HepG2 (cell line): Measurements from ENCODE around the gene NGEF. TPM values are rescaled to one million over a fixed set of nuclear protein-coding genes. Genes with fewer than 3 reads are reported as not detected.

Experiments
- ATAC-seq: fragments of 200-7000 bp; cut with Tn5 transposase; 3 replicates; pipeline ENCODE4 v1.9.1; 2020; ENCODE audit warnings: mild to moderate bottlenecking, moderate library complexity
- BruUV-seq: library from RNA; stranded (reverse); fragments of 400-500 nt; replicated peaks from 2 replicates; lab custom pipeline; 2021; lab: Mats Ljungman, UMichigan
- CTCF ChIA-PET: fragments of 300-600 bp; formaldehyde crosslinking; extraction: SDS; loops from one replicate; lab custom pipeline; 2021; ENCODE audit warnings: low total read pairs, inconsistent platforms, low intra/inter-chr PET ratio; lab: Yijun Ruan, JAX
- POLR2A ChIA-PET: fragments of 350-600 bp; sonication (Branson Sonifier 250); formaldehyde crosslinking; loops from one replicate; lab custom pipeline; 2020; ENCODE audit warnings: antibody characterized with exemption, inconsistent platforms; lab: Yijun Ruan, JAX
- DNase-seq: peaks from one replicate; pipeline ENCODE4 v3.0.0-alpha.2; 2015; ENCODE audit warnings: low spot score
- FAIRE-seq: peaks from 3 replicates; lab custom pipeline; 2011; peaks lifted over from hg19 to GRCh38; lab: Jason Lieb, UNC
- H2AFZ ChIP-seq: one replicate; pipeline ENCODE4 v1.6.1; 2011; ENCODE audit warnings: low read length, inconsistent platforms
- H3K27ac ChIP-seq: fragments of 300-600 bp; 3 replicates; pipeline ENCODE4 v1.8.0; 2011; ENCODE audit warnings: mixed run types, mild to moderate bottlenecking, mixed read lengths, low read length, inconsistent platforms; ENCODE audit not compliant: insufficient read depth; ENCODE audit errors: extremely low read length
- H3K27me3 ChIP-seq, 2 experiments: fragments of 200-600 bp in 1 of 2; 2 replicates in 1 of 2; 3 replicates in 1 of 2; pipeline versions ENCODE4 v1.6.0 to v1.8.0; 2011; ENCODE audit warnings: low read length in 2 of 2, mild to moderate bottlenecking in 2 of 2, moderate library complexity in 2 of 2, inconsistent platforms in 1 of 2; ENCODE audit not compliant: insufficient read depth in 2 of 2, control insufficient read depth in 1 of 2
- H3K36me3 ChIP-seq, 2 experiments: fragments of 200-600 bp in 1 of 2; replicated peaks in 1 of 2; 2 replicates in 1 of 2; 3 replicates in 1 of 2; pipeline versions ENCODE4 v1.5.1 to v1.8.0; 2011; ENCODE audit warnings: low read length in 2 of 2, inconsistent platforms in 1 of 2; ENCODE audit not compliant: insufficient read depth in 2 of 2, control insufficient read depth in 1 of 2
- H3K4me1 ChIP-seq: 2 replicates; pipeline ENCODE4 v1.5.1; 2012; ENCODE audit warnings: low read length, inconsistent platforms; ENCODE audit not compliant: insufficient read depth
- H3K4me2 ChIP-seq: 2 replicates; pipeline ENCODE4 v1.6.0; 2011; ENCODE audit warnings: low read depth, low read length, inconsistent platforms
- H3K4me3 ChIP-seq, 3 experiments: fragments of 200-600 bp in 1 of 3; sonication (generic), shearing (Covaris generic) in 1 of 3; replicated peaks in 1 of 3; 2 replicates each; pipeline ENCODE4 v1.5.1; 2011 to 2016; ENCODE audit warnings: low read length in 3 of 3, inconsistent platforms in 2 of 3, low read depth in 2 of 3, mild to moderate bottlenecking in 2 of 3, control low read depth in 1 of 3, mixed read lengths in 1 of 3; ENCODE audit not compliant: insufficient read depth in 1 of 3
- H3K79me2 ChIP-seq: one replicate; pipeline ENCODE4 v1.6.1; 2011; ENCODE audit warnings: low read length, inconsistent platforms; ENCODE audit not compliant: insufficient read depth
- H3K9ac ChIP-seq: 2 replicates; pipeline ENCODE4 v1.6.0; 2011; ENCODE audit warnings: mild to moderate bottlenecking, low read depth, low read length, inconsistent platforms; ENCODE audit not compliant: insufficient read depth
- H3K9me3 ChIP-seq: 2 replicates; pipeline ENCODE4 v1.5.1; 2012; ENCODE audit warnings: mild to moderate bottlenecking, low read length
- H4K20me1 ChIP-seq: 2 replicates; pipeline ENCODE4 v1.6.0; 2011; ENCODE audit warnings: inconsistent platforms, mild to moderate bottlenecking, low read length, moderate library complexity; ENCODE audit not compliant: insufficient read depth
- ATF3 ChIP-seq: sonication (generic); formaldehyde crosslinking; IDR thresholded peaks from 2 replicates; pipeline ENCODE4 v1.4.0; 2020; ENCODE audit warnings: missing genetic modification reagents
- DPF2 ChIP-seq: sonication (generic); formaldehyde crosslinking; IDR thresholded peaks from 2 replicates; pipeline ENCODE4 v1.4.0; 2020; ENCODE audit warnings: mild to moderate bottlenecking, low read depth, missing genetic modification reagents, borderline replicate concordance
- KLF11 ChIP-seq: IDR thresholded peaks from 2 replicates; pipeline ENCODE4 v1.6.1; 2016; ENCODE audit warnings: missing compliant biosample characterization
- MYPOP ChIP-seq: sonication (generic); formaldehyde crosslinking; IDR thresholded peaks from 2 replicates; pipeline ENCODE4 v1.8.1; 2023; ENCODE audit warnings: mild to moderate bottlenecking, moderate library complexity, missing genetic modification reagents
- NBN ChIP-seq: fragments of 450-650 bp; conservative IDR thresholded peaks from 2 replicates; pipeline ENCODE4 v1.6.1; 2017
- SPEN ChIP-seq: sonication (generic); formaldehyde crosslinking; IDR thresholded peaks from 2 replicates; pipeline ENCODE4 v1.5.1; 2020; ENCODE audit warnings: low read depth, mild to moderate bottlenecking, missing genetic modification reagents
- SRY ChIP-seq: sonication (generic); formaldehyde crosslinking; IDR thresholded peaks from 2 replicates; pipeline ENCODE4 v1.8.0; 2022; ENCODE audit warnings: mild to moderate bottlenecking, missing genetic modification reagents
- ZKSCAN8 ChIP-seq: IDR thresholded peaks from 2 replicates; pipeline ENCODE4 v1.6.1; 2016; ENCODE audit warnings: borderline replicate concordance, missing genetic modification reagents, missing compliant biosample characterization
- ZNF317 ChIP-seq: sonication (generic); formaldehyde crosslinking; IDR thresholded peaks from 2 replicates; pipeline ENCODE4 v1.5.0; 2020; ENCODE audit warnings: mild to moderate bottlenecking, missing genetic modification reagents
- ZNF34 ChIP-seq: sonication (generic); formaldehyde crosslinking; IDR thresholded peaks from 2 replicates; pipeline ENCODE4 v1.4.0; 2020; ENCODE audit warnings: mild to moderate bottlenecking, missing genetic modification reagents, borderline replicate concordance
- ZNF501 ChIP-seq: sonication (generic); formaldehyde crosslinking; IDR thresholded peaks from 2 replicates; pipeline ENCODE4 v1.5.1; 2020; ENCODE audit warnings: mild to moderate bottlenecking, moderate library complexity, missing genetic modification reagents
- ZNF530 ChIP-seq: sonication (generic); formaldehyde crosslinking; IDR thresholded peaks from 2 replicates; pipeline ENCODE4 v1.5.0; 2020; ENCODE audit warnings: low read depth, mild to moderate bottlenecking, missing genetic modification reagents
- ZNF678 ChIP-seq: sonication (generic); formaldehyde crosslinking; IDR thresholded peaks from 2 replicates; pipeline ENCODE4 v1.4.0; 2020; ENCODE audit warnings: mild to moderate bottlenecking, missing genetic modification reagents
- ZNF687 ChIP-seq: sonication (generic); formaldehyde crosslinking; IDR thresholded peaks from 2 replicates; pipeline ENCODE4 v1.5.1; 2020; ENCODE audit warnings: mild to moderate bottlenecking, missing genetic modification reagents, moderate library complexity
- ZNF7 ChIP-seq: IDR thresholded peaks from 2 replicates; pipeline ENCODE4 v1.6.1; 2016; ENCODE audit warnings: missing biosample characterization, missing genetic modification reagents
- ZNF781 ChIP-seq: sonication (generic); formaldehyde crosslinking; IDR thresholded peaks from 2 replicates; pipeline ENCODE4 v1.5.1; 2020; ENCODE audit warnings: borderline replicate concordance, mild to moderate bottlenecking, missing genetic modification reagents; ENCODE audit errors: not compliant biosample characterization
- WGBS: methylation state at CpG from one replicate; pipeline ENCODE4 v1.1.6; 2017; ENCODE audit warnings: low lambda C conversion rate; 5-methylcytosine and 5-hydroxymethylcytosine counted together
- in situ Hi-C: cut with HindIII; loops from 2 replicates; pipeline ENCODE4 v1.10.0; 2017; ENCODE audit warnings: low pct_unique_long_range_greater_than_20kb; ENCODE audit not compliant: extremely low pct_ligation_motif_present
- intact Hi-C: fragments of 100-400 bp; cut with micrococcal nuclease; formaldehyde crosslinking; loops from one replicate; pipeline ENCODE4 v1.10.0; 2022; ENCODE audit not compliant: unreplicated experiment
- polyA plus RNA-seq, 8 experiments: library from polyadenylated mRNA; depleted of rRNA in 3 of 8; stranded (reverse) in 7 of 8; unstranded in 1 of 8; fragments of >200 nt; fragmentation: Illumina TruSeq in 4 of 8; extraction: Trizol in 4 of 8; gene quantifications; 2 replicates each; pipeline versions ENCODE4 v1.2.1 to v1.2.3, GENCODE V29; 2011 to 2016; ENCODE audit warnings: low read depth in 4 of 8, missing spikeins in 1 of 8, mixed read lengths in 1 of 8; ENCODE audit not compliant: insufficient read depth in 1 of 8
- total RNA-seq, 5 experiments: library from RNA; depleted of rRNA; stranded (reverse); fragments of >200 nt; fragmentation: Illumina TruSeq; extraction: Trizol; gene quantifications; 2 replicates each; pipeline ENCODE4 v1.2.3, GENCODE V29; 2016; ENCODE audit warnings: low read depth in 1 of 5

Gene NGEF
- total and polyA plus RNA-seq, 2 of the 13 experiments (the other 11 are each of a cell fraction or from before 2014, with no cell fraction given), result 14.4 to 36.9 TPM

- TF ChIP-seq ZNF501 (CRISPR knock-in tag) (peak; percentile 37; the same call in 1 of the 2 replicates), NBN (no peak), SPEN (CRISPR knock-in tag) (peak; percentile 5; the same call in 1 of the 2 replicates), ZNF34 (CRISPR knock-in tag) (0 out of 2 replicates have a peak, but pooled peaks have one; percentile 39)
These were observed 143.7 kb downstream of the NGEF start (continued) for GRCh38 chr2:232869138-232870017.

GRCh38 chr2:232866104-232866503, 147.0 kb downstream of the NGEF start:
- 96% methylated on average over 4 of the region's 4 CpGs for WGBS
- in situ Hi-C loops, result no loop called here
- FAIRE-seq, result no peak
- H3K4me3 ChIP-seq, result no peak overlapping the region
- ATAC-seq, result no peak
- no peaks in the 10 kb centered on the region for H4K20me1 ChIP-seq
- peaks cover 56% of the 10 kb centered on the region for H3K4me1 ChIP-seq
- H3K9ac ChIP-seq, result no peak overlapping the region
- peaks cover 10% of the 10 kb centered on the region for H3K79me2 ChIP-seq
- H3K36me3 ChIP-seq, result 0 out of 5 replicates have a peak, but pooled peaks cover 0 to 2% of the 10 kb centered on the region in 2 experiments
- no peaks in the 10 kb centered on the region for H3K27me3 ChIP-seq
- H3K27ac ChIP-seq, result no peak overlapping the region
- no peak for DNase-seq
- H3K4me2 ChIP-seq, result no peak overlapping the region
- BruUV-seq, result no TSS peak
- H3K9me3 ChIP-seq, result no peaks in the 10 kb centered on the region
- intact Hi-C loops, result no loop called here
- CTCF ChIA-PET, result no interaction called here
- POLR2A ChIA-PET, result interaction anchor here (1.7 kb wide), 1 partner anchor 9 kb away, joined by 4 read pairs; no protein-coding TSS in a partner anchor
- no peak overlapping the region for H2AFZ ChIP-seq
- TF ChIP-seq ZNF687 (CRISPR knock-in tag), result no peak
- no peak for TF ChIP-seq ATF3 (CRISPR knock-in tag)
- TF ChIP-seq SRY (CRISPR knock-in tag), result no peak
- no peak for TF ChIP-seq KLF11 (CRISPR knock-in tag)
- no peak for TF ChIP-seq ZNF678
- no peak for TF ChIP-seq ZNF7 (CRISPR knock-in tag)
- no peak for TF ChIP-seq DPF2 (CRISPR knock-in tag)
- TF ChIP-seq ZNF530 (CRISPR knock-in tag), result no peak
- TF ChIP-seq ZKSCAN8, result no peak
- TF ChIP-seq MYPOP (CRISPR knock-in tag), result no peak
- no peak for TF ChIP-seq ZNF317 (CRISPR knock-in tag)
- TF ChIP-seq ZNF781 (CRISPR knock-in tag), result no peak
